RWPE2 (cell line): ENCODE results near the gene MYOM3.
"Not testable (repeated sequence)": the region's sequence is repeated elsewhere in the genome, so short reads cannot be mapped to it uniquely, and the experiment has no call there.

Experiments used
- ATAC-seq: fragments of 200-7000 bp; cut with Tn5 transposase; 3 replicates; pipeline ENCODE4 v1.9.1; 2021; ENCODE audit warnings: low read depth
- DNase-seq: peaks from one replicate; pipeline ENCODE4 v3.0.0-alpha.2; 2020; ENCODE audit warnings: low spot score
- H3K27ac ChIP-seq: fragments of 450-650 bp; 2 replicates; pipeline ENCODE4 v1.5.1; 2017; ENCODE audit warnings: mild to moderate bottlenecking; ENCODE audit not compliant: poor library complexity, severe bottlenecking
- H3K27me3 ChIP-seq: fragments of 250-450 bp; sonication (Bioruptor Pico); 2 replicates; pipeline ENCODE4 v1.5.1; 2021; ENCODE audit warnings: mild to moderate bottlenecking, moderate library complexity; ENCODE audit not compliant: insufficient read depth, poor library complexity, severe bottlenecking
- H3K36me3 ChIP-seq: fragments of 250-450 bp; sonication (Bioruptor Pico); 2 replicates; pipeline ENCODE4 v1.5.1; 2020; ENCODE audit warnings: low read depth, mild to moderate bottlenecking, moderate library complexity
- H3K4me1 ChIP-seq: fragments of 250-450 bp; sonication (Bioruptor Pico); 2 replicates; pipeline ENCODE4 v1.5.1; 2021; ENCODE audit warnings: mild to moderate bottlenecking, moderate library complexity; ENCODE audit not compliant: insufficient read depth, poor library complexity, severe bottlenecking
- H3K4me3 ChIP-seq: fragments of 250-450 bp; sonication (Bioruptor Pico); 2 replicates; pipeline ENCODE4 v1.5.1; 2021; ENCODE audit warnings: mild to moderate bottlenecking, moderate library complexity; ENCODE audit not compliant: severe bottlenecking
- H3K9me3 ChIP-seq: fragments of 250-450 bp; sonication (Bioruptor Pico); 2 replicates; pipeline ENCODE4 v1.5.1; 2021; ENCODE audit warnings: mild to moderate bottlenecking, moderate library complexity; ENCODE audit not compliant: severe bottlenecking
- TF ChIP-seq, protein P1 (sequence below): fragments of 450-650 bp; IDR thresholded peaks from one replicate; pipeline ENCODE4 v1.5.1; 2017; ENCODE audit warnings: mild to moderate bottlenecking, moderate library complexity; ENCODE audit not compliant: poor library complexity, severe bottlenecking

MYOM3 gene

GRCh38 chr1:24042315-24042714 is 69.6 kb downstream of the MYOM3 start:
- H3K27ac ChIP-seq = no peak overlapping the region
- ATAC-seq = no peak
- H3K9me3 ChIP-seq = no peaks in the 10 kb centered on the region
- TF ChIP-seq, protein P1, sequence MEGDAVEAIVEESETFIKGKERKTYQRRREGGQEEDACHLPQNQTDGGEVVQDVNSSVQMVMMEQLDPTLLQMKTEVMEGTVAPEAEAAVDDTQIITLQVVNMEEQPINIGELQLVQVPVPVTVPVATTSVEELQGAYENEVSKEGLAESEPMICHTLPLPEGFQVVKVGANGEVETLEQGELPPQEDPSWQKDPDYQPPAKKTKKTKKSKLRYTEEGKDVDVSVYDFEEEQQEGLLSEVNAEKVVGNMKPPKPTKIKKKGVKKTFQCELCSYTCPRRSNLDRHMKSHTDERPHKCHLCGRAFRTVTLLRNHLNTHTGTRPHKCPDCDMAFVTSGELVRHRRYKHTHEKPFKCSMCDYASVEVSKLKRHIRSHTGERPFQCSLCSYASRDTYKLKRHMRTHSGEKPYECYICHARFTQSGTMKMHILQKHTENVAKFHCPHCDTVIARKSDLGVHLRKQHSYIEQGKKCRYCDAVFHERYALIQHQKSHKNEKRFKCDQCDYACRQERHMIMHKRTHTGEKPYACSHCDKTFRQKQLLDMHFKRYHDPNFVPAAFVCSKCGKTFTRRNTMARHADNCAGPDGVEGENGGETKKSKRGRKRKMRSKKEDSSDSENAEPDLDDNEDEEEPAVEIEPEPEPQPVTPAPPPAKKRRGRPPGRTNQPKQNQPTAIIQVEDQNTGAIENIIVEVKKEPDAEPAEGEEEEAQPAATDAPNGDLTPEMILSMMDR = no peak
- peaks cover 19% of the 10 kb centered on the region for H3K4me1 ChIP-seq
- H3K27me3 ChIP-seq = no peaks in the 10 kb centered on the region
- DNase-seq = no peak
- H3K36me3 ChIP-seq = no peaks in the 10 kb centered on the region
- H3K4me3 ChIP-seq = no peak overlapping the region

- Histone ChIP-seq H3K4me3 (no peak overlapping the region), H3K9me3 (no peaks in the 10 kb centered on the region), H3K36me3 (no peaks in the 10 kb centered on the region), H3K4me1 (no peaks in the 10 kb centered on the region), H3K27me3 (no peaks in the 10 kb centered on the region), H3K27ac (no peak overlapping the region)
- DNase-seq (no peak), ATAC-seq (no peak)
- TF ChIP-seq, protein P1 = no peak
Observed at GRCh38 chr1:24036088-24036487, 75.8 kb downstream of the MYOM3 start.

GRCh38 chr1:24032981-24033380 is 79.0 kb downstream of the MYOM3 start:
- TF ChIP-seq, protein P1 = no peak
- Histone ChIP-seq H3K9me3 (no peaks in the 10 kb centered on the region), H3K4me1 (no peaks in the 10 kb centered on the region), H3K27ac (no peak overlapping the region), H3K4me3 (no peak overlapping the region), H3K27me3 (no peaks in the 10 kb centered on the region), H3K36me3 (no peaks in the 10 kb centered on the region)
- DNase-seq = no peak
- no peak for ATAC-seq

GRCh38 chr1:24030976-24031516 is 80.9 kb downstream of the MYOM3 start:
- ATAC-seq, H3K27me3 ChIP-seq, H3K4me1 ChIP-seq, H3K27ac ChIP-seq, H3K9me3 ChIP-seq, DNase-seq, H3K36me3 ChIP-seq, H3K4me3 ChIP-seq: not testable (repeated sequence)

DNA sequence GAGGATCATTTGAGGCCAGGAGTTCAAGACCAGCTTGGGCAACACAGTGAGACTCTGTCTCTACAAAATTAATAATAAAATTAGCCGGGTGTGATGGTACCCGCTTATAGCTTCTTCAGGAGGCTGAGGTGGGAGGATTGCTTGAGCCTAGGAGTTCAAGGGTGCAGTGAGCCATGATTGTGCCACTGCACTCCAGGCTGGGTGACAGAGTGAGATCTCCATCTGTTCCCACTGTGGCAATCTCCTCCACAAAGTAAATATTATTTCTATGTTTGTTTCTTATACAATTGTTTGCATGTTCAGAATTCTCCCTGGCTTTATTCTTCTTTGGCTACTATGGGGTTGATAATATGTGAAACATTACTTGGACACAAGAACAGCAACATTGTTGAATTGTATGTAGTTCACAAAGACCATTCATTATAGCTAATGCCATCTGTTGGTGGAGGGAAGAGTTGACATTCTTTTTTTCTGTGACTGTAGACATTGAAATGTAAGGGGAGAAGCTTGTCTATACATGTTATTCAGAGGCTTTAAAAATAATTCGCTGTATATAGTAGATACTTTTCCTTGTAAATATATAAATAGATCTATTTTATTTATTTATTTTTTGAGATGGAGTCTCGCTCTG is 84.0 kb downstream of the MYOM3 start:
- Histone ChIP-seq H3K27me3 (no peaks in the 10 kb centered on the region), H3K4me1 (no peaks in the 10 kb centered on the region), H3K27ac (no peak overlapping the region), H3K4me3 (no peak overlapping the region), H3K36me3 (no peaks in the 10 kb centered on the region), H3K9me3 (no peaks in the 10 kb centered on the region)
- TF ChIP-seq, protein P1 = peak; percentile 78
- no peak for DNase-seq
- ATAC-seq = peak; percentile 60; the same call in 2 of the 3 replicates
